Mesendoderm (in vitro differentiated cells): ENCODE measurements around the gene FLG2. TPM values are rescaled to one million over a fixed set of nuclear protein-coding genes. Genes with fewer than 3 reads are reported as not detected.

Source experiments
- DNase-seq: peaks from one replicate; pipeline ENCODE4 v3.0.0; 2013
- H2AK5ac ChIP-seq: 2 replicates; pipeline ENCODE4 v1.6.1; 2013; ENCODE audit warnings: low read length, inconsistent platforms
- H2BK120ac ChIP-seq: 2 replicates; pipeline ENCODE4 v1.6.1; 2013; ENCODE audit warnings: low read depth, mild to moderate bottlenecking, low read length, moderate library complexity, mixed read lengths
- H2BK15ac ChIP-seq: replicated peaks from 2 replicates; pipeline ENCODE4 v1.6.1; 2013; ENCODE audit warnings: low read depth, mild to moderate bottlenecking, moderate library complexity
- H2BK5ac ChIP-seq: 2 replicates; pipeline ENCODE4 v1.6.1; 2013; ENCODE audit warnings: low read length, inconsistent platforms
- H3K18ac ChIP-seq: 2 replicates; pipeline ENCODE4 v1.6.1; 2013; ENCODE audit warnings: mild to moderate bottlenecking, low read length, mixed read lengths
- H3K23ac ChIP-seq: one replicate; pipeline ENCODE4 v1.6.1; 2013; ENCODE audit warnings: low read length
- H3K27ac ChIP-seq: 2 replicates; pipeline ENCODE4 v1.5.1; 2013; ENCODE audit warnings: low read depth, mild to moderate bottlenecking, inconsistent platforms, low read length, moderate library complexity
- H3K27me3 ChIP-seq: 2 replicates; pipeline ENCODE4 v1.6.1; 2013; ENCODE audit warnings: low read length, control low read depth, mild to moderate bottlenecking, inconsistent platforms; ENCODE audit not compliant: insufficient read depth, poor library complexity
- H3K36me3 ChIP-seq: 2 replicates; pipeline ENCODE4 v1.6.1; 2013; ENCODE audit warnings: low read length, inconsistent platforms; ENCODE audit not compliant: control insufficient read depth, insufficient read depth
- H3K4ac ChIP-seq: one replicate; pipeline ENCODE4 v1.6.1; 2013; ENCODE audit warnings: low read depth, mild to moderate bottlenecking, low read length, moderate library complexity
- H3K4me1 ChIP-seq: 2 replicates; pipeline ENCODE4 v1.6.1; 2013; ENCODE audit warnings: low read depth, low read length, inconsistent platforms; ENCODE audit not compliant: control insufficient read depth
- H3K4me2 ChIP-seq: 2 replicates; pipeline ENCODE4 v1.6.1; 2013; ENCODE audit warnings: low read length
- H3K4me3 ChIP-seq: 2 replicates; pipeline ENCODE4 v1.5.1; 2013; ENCODE audit warnings: mild to moderate bottlenecking, low read length
- H3K56ac ChIP-seq: one replicate; pipeline ENCODE4 v1.6.1; 2013; ENCODE audit warnings: low read length
- H3K79me1 ChIP-seq: 2 replicates; pipeline ENCODE4 v1.6.1; 2013; ENCODE audit warnings: low read length, inconsistent platforms
- H3K79me2 ChIP-seq: 2 replicates; pipeline ENCODE4 v1.6.1; 2013; ENCODE audit warnings: mild to moderate bottlenecking, low read length; ENCODE audit not compliant: control insufficient read depth, insufficient read depth
- H3K9ac ChIP-seq: 2 replicates; pipeline ENCODE4 v1.6.1; 2013; ENCODE audit warnings: low read length, inconsistent platforms
- H4K5ac ChIP-seq: one replicate; pipeline ENCODE4 v1.6.1; 2013; ENCODE audit warnings: low read length
- H4K8ac ChIP-seq: one replicate; pipeline ENCODE4 v1.6.1; 2013; ENCODE audit warnings: low read depth, mild to moderate bottlenecking, control low read depth, low read length, moderate library complexity
- WGBS: extraction: QIAGEN DNeasy Blood & Tissue Kit; methylation state at CpG from one replicate; pipeline ENCODE4 v1.1.7; 2013; ENCODE audit warnings: low lambda C conversion rate, missing lambda C conversion rate; ENCODE audit not compliant: insufficient coverage; ENCODE audit errors: extremely low coverage; 5-methylcytosine and 5-hydroxymethylcytosine counted together
- polyA plus RNA-seq, 2 experiments: library from polyadenylated mRNA; stranded (reverse); fragments of 200-250 nt; gene quantifications; one replicate each; pipeline ENCODE4 v1.2.3, GENCODE V29; 2013

FLG2 gene
- not detected for polyA plus RNA-seq (2013, experiment 1 of 2)
- polyA plus RNA-seq (2013, experiment 2 of 2), result not detected

DNA sequence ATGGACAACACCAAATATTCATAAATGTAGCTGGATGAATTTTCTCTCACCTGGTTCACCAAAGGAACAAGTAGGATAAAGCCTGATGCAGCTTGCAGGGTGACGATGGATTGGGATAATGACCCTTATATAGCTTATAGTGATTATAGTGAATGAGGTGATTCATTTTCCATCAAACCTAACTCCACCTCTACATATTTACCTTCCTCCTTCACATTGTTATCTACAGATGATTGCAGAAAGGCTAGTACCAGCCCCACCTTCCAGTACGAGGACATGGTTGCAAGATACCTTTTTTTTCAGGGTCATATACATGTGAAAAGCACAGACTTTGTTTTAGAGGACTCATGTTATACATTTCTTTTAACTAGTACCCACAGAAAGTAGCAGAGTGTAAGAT lies at the start of gene FLG2:
TSS of gene FLG2 (minus strand) at position 101 of the 400 bp plus-strand sequence. CDS start 1,122 bp downstream, outside the sequence.
- no peak within 1 kb of the TSS for H3K27ac ChIP-seq

DNA sequence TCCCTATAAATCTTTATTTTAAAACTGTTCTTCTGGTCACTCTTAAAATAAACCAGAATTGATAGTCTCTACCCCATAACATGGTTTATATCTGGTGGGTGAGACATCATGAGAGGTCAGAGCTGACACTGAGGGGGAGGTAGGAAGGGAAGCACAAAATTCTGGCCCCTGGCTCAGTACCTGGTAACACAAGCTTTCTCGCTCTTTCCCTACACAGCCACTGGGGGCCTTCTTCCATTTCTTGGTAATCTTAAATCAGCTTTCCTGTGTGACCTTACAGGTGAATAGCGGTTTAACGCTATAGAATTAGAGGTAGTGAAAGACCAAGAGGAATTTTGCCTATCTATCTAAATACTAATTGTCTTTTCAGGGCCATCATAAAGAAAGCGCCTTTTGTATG lies 48.9 kb upstream of the FLG2 start:
- Histone ChIP-seq H4K5ac (no peak overlapping the region), H3K36me3 (no peaks in the 10 kb centered on the region), H2AK5ac (no peak overlapping the region), H3K56ac (no peak overlapping the region), H3K79me2 (no peaks in the 10 kb centered on the region), H3K27ac (no peak overlapping the region), H3K27me3 (no peaks in the 10 kb centered on the region), H3K18ac (no peak overlapping the region), H3K4ac (no peak overlapping the region), H3K4me2 (no peak overlapping the region), H2BK5ac (no peak overlapping the region), H3K4me3 (no peak overlapping the region), H3K9ac (no peak overlapping the region), H4K8ac (no peak overlapping the region), H3K23ac (no peak overlapping the region), H2BK120ac (no peak overlapping the region), H3K4me1 (no peaks in the 10 kb centered on the region), H2BK15ac (no peak overlapping the region), H3K79me1 (no peaks in the 10 kb centered on the region)
- no peak for DNase-seq
- WGBS, result no CpG with 5 or more reads among the region's 4 CpGs

More for the DNA sequence above, at the start of gene FLG2:
- WGBS, result no CpG with 5 or more reads among the region's 2 CpGs
- no peak for DNase-seq
- no peaks in the 10 kb centered on the region for H3K27me3 ChIP-seq
- no peaks in the 10 kb centered on the region for H3K4me1 ChIP-seq
- no peak within 1 kb of the TSS for H3K23ac ChIP-seq
- H3K36me3 ChIP-seq, result no peaks in the 10 kb centered on the region
- H2BK15ac ChIP-seq, result no peak within 1 kb of the TSS
- H3K79me2 ChIP-seq, result no peaks in the 10 kb centered on the region
- no peak within 1 kb of the TSS for H4K8ac ChIP-seq
- H3K18ac ChIP-seq, result no peak within 1 kb of the TSS
- no peak within 1 kb of the TSS for H3K56ac ChIP-seq
- no peak within 1 kb of the TSS for H3K9ac ChIP-seq
- H2AK5ac ChIP-seq, result no peak within 1 kb of the TSS
- no peak within 1 kb of the TSS for H3K4ac ChIP-seq
- no peak within 1 kb of the TSS for H2BK120ac ChIP-seq
- H3K79me1 ChIP-seq, result no peaks in the 10 kb centered on the region
- no peak within 1 kb of the TSS for H4K5ac ChIP-seq
- H3K4me3 ChIP-seq, result no peak within 1 kb of the TSS
- H3K4me2 ChIP-seq, result no peak within 1 kb of the TSS
- no peak within 1 kb of the TSS for H2BK5ac ChIP-seq

DNA sequence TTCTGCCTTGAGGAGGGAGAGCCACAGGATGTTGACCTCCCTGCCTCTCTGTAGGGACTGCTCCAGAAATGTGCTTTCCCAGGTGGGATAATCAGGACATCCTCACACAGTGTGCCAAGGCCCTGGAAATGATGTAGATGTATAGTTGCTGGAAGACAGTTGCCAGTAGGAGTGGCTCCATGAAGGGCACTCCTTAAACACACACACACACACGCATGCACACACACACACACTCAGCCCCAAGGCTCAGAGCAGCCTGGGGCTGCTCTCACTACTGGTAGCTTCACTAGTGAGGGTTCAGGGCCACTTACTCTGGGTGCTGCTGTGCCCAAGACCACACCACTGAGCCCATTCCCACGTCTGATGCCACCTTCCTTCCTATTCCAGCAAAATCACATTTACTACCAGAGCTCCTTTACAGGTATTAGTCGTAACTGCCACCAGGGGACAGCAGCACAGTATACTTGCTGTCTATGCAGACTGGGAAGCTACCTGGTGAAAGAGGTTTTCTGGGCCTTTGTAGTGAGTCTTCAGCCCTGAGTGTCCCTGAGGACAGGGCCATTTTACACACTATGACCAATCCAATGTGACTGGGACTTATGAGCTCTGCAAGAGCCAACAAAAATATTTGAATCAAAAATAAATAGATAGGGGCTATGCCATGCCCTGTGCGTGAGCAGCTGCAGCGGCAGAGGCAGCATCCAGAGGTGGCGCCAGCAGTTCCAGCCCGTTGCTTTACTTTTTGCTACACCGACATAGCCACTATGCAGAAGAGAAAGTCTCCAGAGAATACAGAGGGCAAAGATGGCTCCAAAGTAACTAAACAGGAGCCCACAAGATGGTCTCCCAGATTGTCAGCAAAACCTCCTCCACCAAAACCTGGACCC lies 39.2 kb upstream of the FLG2 start:
- Histone ChIP-seq H3K4me1 (no peaks in the 10 kb centered on the region), H2BK15ac (no peak overlapping the region), H3K79me2 (no peaks in the 10 kb centered on the region), H4K8ac (no peak overlapping the region), H3K56ac (no peak overlapping the region), H3K27me3 (no peaks in the 10 kb centered on the region), H3K27ac (no peak overlapping the region), H2AK5ac (no peak overlapping the region), H4K5ac (no peak overlapping the region), H3K79me1 (no peaks in the 10 kb centered on the region), H3K4me3 (no peak overlapping the region), H3K18ac (no peak overlapping the region), H2BK120ac (no peak overlapping the region), H3K23ac (no peak overlapping the region), H3K4ac (no peak overlapping the region), H3K9ac (no peak overlapping the region), H3K4me2 (no peak overlapping the region), H2BK5ac (no peak overlapping the region), H3K36me3 (no peaks in the 10 kb centered on the region)
- no CpG with 5 or more reads among the region's 8 CpGs for WGBS
- peak; percentile 2 for DNase-seq

DNA sequence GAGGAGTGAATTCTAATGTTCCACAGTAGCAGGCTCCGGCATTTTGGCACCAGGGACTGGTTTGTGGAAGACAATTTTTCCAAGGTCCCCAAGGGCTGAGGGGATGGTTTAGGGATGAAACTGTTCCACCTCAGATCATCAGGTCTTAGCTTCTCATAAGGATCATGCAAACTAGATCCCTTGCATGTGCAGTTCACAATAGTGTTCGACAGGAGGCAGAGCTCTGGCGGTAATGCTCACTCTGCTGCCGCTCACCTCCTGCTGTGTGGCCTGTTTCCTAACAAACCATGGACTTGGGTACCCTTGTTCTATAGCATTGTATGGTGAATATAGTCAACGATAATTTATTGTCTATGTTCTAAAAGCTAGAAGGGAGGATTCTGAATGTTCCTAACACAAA lies 37.7 kb upstream of the FLG2 start:
- Histone ChIP-seq H3K23ac (no peak overlapping the region), H2BK15ac (no peak overlapping the region), H2AK5ac (no peak overlapping the region), H3K4ac (no peak overlapping the region), H3K36me3 (no peaks in the 10 kb centered on the region), H2BK120ac (no peak overlapping the region), H4K5ac (no peak overlapping the region), H2BK5ac (no peak overlapping the region), H3K27ac (no peak overlapping the region), H3K4me2 (no peak overlapping the region), H3K56ac (no peak overlapping the region), H3K79me1 (no peaks in the 10 kb centered on the region), H4K8ac (no peak overlapping the region), H3K4me3 (no peak overlapping the region), H3K18ac (no peak overlapping the region), H3K79me2 (no peaks in the 10 kb centered on the region), H3K27me3 (no peaks in the 10 kb centered on the region), H3K4me1 (no peaks in the 10 kb centered on the region), H3K9ac (no peak overlapping the region)
- no CpG with 5 or more reads among the region's 5 CpGs for WGBS
- DNase-seq, result no peak

DNA sequence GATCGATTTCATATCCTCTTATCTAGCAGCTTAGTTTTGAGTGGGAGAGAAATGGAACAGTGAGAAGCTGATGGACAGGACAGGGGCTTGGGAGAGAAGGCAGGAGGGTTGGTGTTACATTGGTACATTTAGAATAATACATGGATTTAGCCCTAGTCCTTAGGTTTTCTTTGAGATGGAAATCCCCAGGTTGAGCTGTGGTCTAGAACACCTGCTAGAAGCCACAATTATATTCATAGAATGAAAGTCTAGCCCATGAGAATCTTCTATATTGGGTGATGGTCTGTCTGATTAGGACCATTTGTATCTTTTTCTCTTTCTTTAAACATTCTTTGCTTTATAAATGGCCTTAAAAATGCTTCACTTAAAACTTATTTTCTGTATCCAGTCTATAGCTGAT lies 34.3 kb upstream of the FLG2 start:
- H3K56ac ChIP-seq, result no peak overlapping the region
- DNase-seq, result no peak
- no peak overlapping the region for H3K4me2 ChIP-seq
- H3K27me3 ChIP-seq, result no peaks in the 10 kb centered on the region
- no peaks in the 10 kb centered on the region for H3K36me3 ChIP-seq
- no peak overlapping the region for H3K27ac ChIP-seq
- no peak overlapping the region for H2BK5ac ChIP-seq
- no peaks in the 10 kb centered on the region for H3K79me1 ChIP-seq
- no CpG with 5 or more reads among the region's 1 CpG for WGBS
- H3K4me1 ChIP-seq, result no peaks in the 10 kb centered on the region
- H2BK15ac ChIP-seq, result no peak overlapping the region
- H3K4me3 ChIP-seq, result no peak overlapping the region
- no peak overlapping the region for H4K5ac ChIP-seq
- no peak overlapping the region for H3K4ac ChIP-seq
- no peak overlapping the region for H3K18ac ChIP-seq
- H3K79me2 ChIP-seq, result no peaks in the 10 kb centered on the region
- no peak overlapping the region for H2AK5ac ChIP-seq
- no peak overlapping the region for H3K9ac ChIP-seq
- H3K23ac ChIP-seq, result no peak overlapping the region
- H2BK120ac ChIP-seq, result no peak overlapping the region
- H4K8ac ChIP-seq, result no peak overlapping the region
